ENCODE results near the gene CES2. TPM values are rescaled to one million over a fixed set of nuclear protein-coding genes. Genes with fewer than 3 reads are reported as not detected.

Gene CES2
- polyA plus RNA-seq, 2 of the 4 experiments (the other 2 are of a cell fraction) = 20.3 to 20.4 TPM

GRCh38 chr16:66918803-66919568, 16.3 kb upstream of the CES2 start, which contains the start of gene CDH16:
TSS of gene CDH16 (minus strand) at chr16:66918885. CDS start at chr16:66918065, 820 bp downstream.
- no peak within 1 kb of the TSS; the same call in 2 of the 3 replicates for H3K4me2 ChIP-seq
- ChIA-PET POLR2A (interaction anchor here (0.9 kb wide), 1 partner anchor 12 kb away, joined by 4 read pairs; no protein-coding TSS in a partner anchor), CTCF (interaction anchor here (1.7 to 40.8 kb wide), 4 partner anchors 4 to 236 kb away, joined by 7 to 837 read pairs (median 422); partner anchors contain the start of genes CDH16, PDP2 and RRAD)
- FAIRE-seq = no peak
- no peak within 1 kb of the TSS for H3K4me3 ChIP-seq
- TF ChIP-seq PBX3 (IDR thresholded peaks at IDR 0.05) (no peak), CBX8 (IDR thresholded peaks at IDR 0.05) (no peak), ZNF302 (CRISPR knock-in tag; IDR thresholded peaks at IDR 0.05) (no peak), JUNB (IDR thresholded peaks at IDR 0.05) (no peak)
- no peaks in the 10 kb centered on the region for H3K9me3 ChIP-seq
- ATAC-seq = no peak
- peaks cover 9% of the 10 kb centered on the region; the same call in 1 of the 3 replicates for H3K4me1 ChIP-seq
- WGBS (ENCODE audit: missing lambda C conversion rate) = 58% methylated on average over 5 of the region's 7 CpGs
- peak within 1 kb of the TSS in 1 of 2 experiments; percentile 62; a peak in 1 of 6 replicates for H3K27ac ChIP-seq
- DNase-seq (ENCODE audit: low read depth in 1 of 2, low spot score in 1 of 2) = no peak

GRCh38 chr16:66919569-66920298, 15.6 kb upstream of the CES2 start:
- ATAC-seq = no peak
- peak overlapping the region in 1 of 2 experiments; percentile 62; a peak in 1 of 6 replicates for H3K27ac ChIP-seq
- CTCF ChIA-PET = interaction anchor here (0.6 to 40.8 kb wide), 5 partner anchors 5 to 508 kb away, joined by 3 to 837 read pairs (median 7); partner anchors contain the start of genes CDH16, PDP2 and RRAD
- WGBS (ENCODE audit: missing lambda C conversion rate) = 55% methylated on average over 5 of the region's 5 CpGs
- no peak for FAIRE-seq
- H3K4me3 ChIP-seq = no peak overlapping the region
- peaks cover 9% of the 10 kb centered on the region; the same call in 1 of the 3 replicates for H3K4me1 ChIP-seq
- POLR2A ChIA-PET = interaction anchor here (0.9 kb wide), 1 partner anchor 11 kb away, joined by 4 read pairs; no protein-coding TSS in a partner anchor
- DNase-seq (ENCODE audit: low read depth in 1 of 2, low spot score in 1 of 2) = no peak
- H3K4me2 ChIP-seq = no peak overlapping the region; the same call in 2 of the 3 replicates
- no peak for TF ChIP-seq POLR2AphosphoS2 (conservative IDR thresholded peaks at IDR 0.05; ENCODE audit: low read length)
- no peak for TF ChIP-seq POLR2A (IDR thresholded peaks at IDR 0.05; ENCODE audit: low read length)
- no peaks in the 10 kb centered on the region for H3K9me3 ChIP-seq

DNA sequence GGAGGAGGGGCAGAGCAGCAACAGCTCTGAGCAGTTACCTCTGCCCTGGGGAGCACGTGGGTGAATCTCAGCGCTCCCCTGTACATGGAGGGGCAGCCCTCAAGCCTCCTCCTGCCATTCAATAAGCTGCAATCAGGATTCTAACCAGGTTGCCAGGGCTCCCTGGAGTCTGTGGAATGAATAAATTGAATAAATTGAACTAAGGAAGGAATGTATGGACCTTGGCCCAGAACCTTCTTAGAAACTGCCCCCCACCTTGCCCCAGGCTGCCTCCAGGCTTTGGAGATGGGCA, 15.1 kb upstream of the CES2 start:
- DNase-seq (ENCODE audit: low read depth in 1 of 2, low spot score in 1 of 2) = no peak
- 40% methylated on average over 2 of the region's 2 CpGs for WGBS (ENCODE audit: missing lambda C conversion rate)
- no peak for FAIRE-seq
- no peak overlapping the region for H3K4me2 ChIP-seq
- no peaks in the 10 kb centered on the region for H3K9me3 ChIP-seq
- POLR2A ChIA-PET = no interaction called here
- H3K4me3 ChIP-seq = no peak overlapping the region
- H3K4me1 ChIP-seq = peaks cover 9% of the 10 kb centered on the region; the same call in 1 of the 3 replicates
- ATAC-seq = no peak
- H3K27ac ChIP-seq = no peak overlapping the region; a peak in 1 of 6 replicates
- no peak for TF ChIP-seq NPAS2 (CRISPR knock-in tag; IDR thresholded peaks at IDR 0.05; ENCODE audit: borderline replicate concordance)
- no peak for TF ChIP-seq HEYL (CRISPR knock-in tag; IDR thresholded peaks at IDR 0.05)
- TF ChIP-seq, protein P1, sequence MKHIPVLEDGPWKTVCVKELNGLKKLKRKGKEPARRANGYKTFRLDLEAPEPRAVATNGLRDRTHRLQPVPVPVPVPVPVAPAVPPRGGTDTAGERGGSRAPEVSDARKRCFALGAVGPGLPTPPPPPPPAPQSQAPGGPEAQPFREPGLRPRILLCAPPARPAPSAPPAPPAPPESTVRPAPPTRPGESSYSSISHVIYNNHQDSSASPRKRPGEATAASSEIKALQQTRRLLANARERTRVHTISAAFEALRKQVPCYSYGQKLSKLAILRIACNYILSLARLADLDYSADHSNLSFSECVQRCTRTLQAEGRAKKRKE (CRISPR knock-in tag; IDR thresholded peaks at IDR 0.05; ENCODE audit: low read depth) = no peak
- CTCF ChIA-PET = interaction anchor here (0.6 to 29.9 kb wide), 3 partner anchors 21 to 508 kb away, joined by 3 to 837 read pairs (median 7); partner anchors contain the start of genes CDH16 and PDP2

DNA sequence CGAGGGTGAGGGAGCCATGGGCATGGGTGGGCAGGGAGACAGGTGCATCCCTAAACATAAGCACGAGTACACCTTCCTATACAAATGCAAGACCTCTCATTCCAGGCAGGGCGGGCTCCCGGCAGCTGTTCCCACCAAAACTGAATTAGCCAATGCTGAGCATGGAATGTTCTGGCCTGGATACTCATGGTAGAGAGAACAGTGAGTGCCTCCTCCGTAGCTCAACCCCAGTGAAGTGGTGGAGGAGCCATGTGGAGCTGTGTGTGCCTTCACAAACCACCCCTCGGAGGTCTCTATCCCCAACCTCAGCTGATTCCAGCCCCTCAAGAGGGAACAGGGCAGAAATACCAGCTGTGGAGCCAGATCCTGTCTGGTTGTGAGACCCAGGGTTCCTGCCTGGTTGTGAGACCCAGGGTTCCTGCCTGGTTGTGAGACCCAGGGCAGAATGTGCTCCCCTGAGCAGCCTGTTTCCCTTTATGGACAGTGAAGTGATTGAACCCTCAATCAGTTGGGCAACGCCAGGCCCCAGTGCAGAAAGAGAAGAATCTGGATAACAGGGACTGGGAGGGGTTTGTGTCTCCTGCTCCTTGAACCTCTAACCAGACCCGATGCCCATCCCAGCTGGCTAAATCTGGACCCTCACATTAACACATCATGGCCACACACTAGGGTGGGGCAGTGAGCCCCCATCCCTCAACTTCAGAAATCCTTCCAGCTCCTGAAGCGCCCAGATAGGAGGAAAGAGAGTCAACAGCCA, 14.2 kb upstream of the CES2 start:
- H3K4me3 ChIP-seq = no peak overlapping the region
- POLR2A ChIA-PET = no interaction called here
- ATAC-seq = no peak
- H3K4me2 ChIP-seq = no peak overlapping the region
- H3K27ac ChIP-seq = no peak overlapping the region; a peak in 1 of 6 replicates
- FAIRE-seq = no peak
- CTCF ChIA-PET = interaction anchor here (1.0 to 29.9 kb wide), 3 partner anchors 10 to 33 kb away, joined by 3 to 837 read pairs (median 7); partner anchors contain the start of genes CDH16 and PDP2
- DNase-seq (ENCODE audit: low read depth in 1 of 2, low spot score in 1 of 2) = no peak
- WGBS (ENCODE audit: missing lambda C conversion rate) = 62% methylated on average over 7 of the region's 9 CpGs
- H3K4me1 ChIP-seq = peaks cover 10% of the 10 kb centered on the region; the same call in 1 of the 3 replicates
- no peaks in the 10 kb centered on the region for H3K9me3 ChIP-seq
- TF ChIP-seq MAX (IDR thresholded peaks at IDR 0.05) (no peak), MYC (IDR thresholded peaks at IDR 0.05; ENCODE audit: borderline replicate concordance, low read length) (no peak), RNF2 (IDR thresholded peaks at IDR 0.05; ENCODE audit: borderline replicate concordance, low read depth) (no peak), PBX3 (IDR thresholded peaks at IDR 0.05) (no peak), FOSL2 (IDR thresholded peaks at IDR 0.05) (no peak), FOSL2 (CRISPR knock-in tag; IDR thresholded peaks at IDR 0.05) (no peak)
- TF ChIP-seq, protein P2, sequence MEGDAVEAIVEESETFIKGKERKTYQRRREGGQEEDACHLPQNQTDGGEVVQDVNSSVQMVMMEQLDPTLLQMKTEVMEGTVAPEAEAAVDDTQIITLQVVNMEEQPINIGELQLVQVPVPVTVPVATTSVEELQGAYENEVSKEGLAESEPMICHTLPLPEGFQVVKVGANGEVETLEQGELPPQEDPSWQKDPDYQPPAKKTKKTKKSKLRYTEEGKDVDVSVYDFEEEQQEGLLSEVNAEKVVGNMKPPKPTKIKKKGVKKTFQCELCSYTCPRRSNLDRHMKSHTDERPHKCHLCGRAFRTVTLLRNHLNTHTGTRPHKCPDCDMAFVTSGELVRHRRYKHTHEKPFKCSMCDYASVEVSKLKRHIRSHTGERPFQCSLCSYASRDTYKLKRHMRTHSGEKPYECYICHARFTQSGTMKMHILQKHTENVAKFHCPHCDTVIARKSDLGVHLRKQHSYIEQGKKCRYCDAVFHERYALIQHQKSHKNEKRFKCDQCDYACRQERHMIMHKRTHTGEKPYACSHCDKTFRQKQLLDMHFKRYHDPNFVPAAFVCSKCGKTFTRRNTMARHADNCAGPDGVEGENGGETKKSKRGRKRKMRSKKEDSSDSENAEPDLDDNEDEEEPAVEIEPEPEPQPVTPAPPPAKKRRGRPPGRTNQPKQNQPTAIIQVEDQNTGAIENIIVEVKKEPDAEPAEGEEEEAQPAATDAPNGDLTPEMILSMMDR (IDR thresholded peaks at IDR 0.05) = no peak
